Activated naive CD4-positive, alpha-beta T cell treated with Interleukin-2 at 50 U/mL for 16 hours (primary cell): ENCODE data around the gene COMMD1.
"Not testable (repeated sequence)": the region's sequence is repeated elsewhere in the genome, so short reads cannot be mapped to it uniquely, and the experiment has no call there.

Experiments used
- DNase-seq: peaks from one replicate; pipeline ENCODE4 v3.0.0-alpha.2; 2020

Gene COMMD1

DNA sequence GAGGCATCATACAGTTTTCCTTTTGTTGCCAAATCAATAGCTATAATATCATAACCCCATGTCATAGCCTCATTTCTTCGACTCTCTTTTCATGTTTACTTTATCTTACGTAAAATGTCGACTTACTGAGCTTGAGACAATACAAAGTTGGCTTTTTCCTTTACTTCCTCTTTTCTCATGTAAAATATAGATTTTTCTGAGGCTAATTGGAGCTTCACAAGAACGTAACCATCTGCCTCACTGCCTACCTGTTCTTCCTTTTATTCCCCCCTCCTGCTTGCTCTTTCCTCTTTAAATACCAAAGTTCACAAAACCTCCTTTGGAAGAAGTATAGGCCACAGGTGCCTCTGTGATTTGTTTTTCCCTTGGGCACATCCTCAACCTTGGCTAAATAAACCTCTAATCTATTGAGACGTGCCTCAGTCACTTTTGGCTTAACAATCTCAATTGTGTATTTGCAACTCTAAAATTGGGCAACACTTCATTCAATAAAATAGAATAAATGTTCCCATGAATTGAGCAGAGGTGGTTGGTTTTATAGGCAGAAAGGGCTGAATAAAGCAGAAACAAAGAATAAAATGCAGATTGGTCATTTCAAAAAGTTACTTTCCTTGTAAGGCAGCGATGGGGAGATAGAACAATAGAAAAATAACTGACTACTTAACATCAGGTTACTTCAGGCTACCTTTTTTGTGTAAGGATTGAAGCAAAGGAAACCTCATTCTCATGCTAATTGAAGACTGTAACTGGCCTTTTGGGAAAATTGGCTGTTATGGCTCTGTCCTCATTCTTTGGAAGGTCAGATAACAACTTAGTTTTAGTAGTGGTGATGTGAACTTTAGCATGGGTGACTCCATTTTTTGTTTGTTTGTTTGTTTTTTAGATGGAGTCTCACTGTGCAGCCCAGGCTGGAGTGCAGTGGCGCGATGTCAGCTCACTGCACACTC, 21.3 kb downstream of the COMMD1 start:
- DNase-seq = no peak

GRCh38 chr2:61928826-61929461, 23.5 kb downstream of the COMMD1 start:
- no peak for DNase-seq

DNA sequence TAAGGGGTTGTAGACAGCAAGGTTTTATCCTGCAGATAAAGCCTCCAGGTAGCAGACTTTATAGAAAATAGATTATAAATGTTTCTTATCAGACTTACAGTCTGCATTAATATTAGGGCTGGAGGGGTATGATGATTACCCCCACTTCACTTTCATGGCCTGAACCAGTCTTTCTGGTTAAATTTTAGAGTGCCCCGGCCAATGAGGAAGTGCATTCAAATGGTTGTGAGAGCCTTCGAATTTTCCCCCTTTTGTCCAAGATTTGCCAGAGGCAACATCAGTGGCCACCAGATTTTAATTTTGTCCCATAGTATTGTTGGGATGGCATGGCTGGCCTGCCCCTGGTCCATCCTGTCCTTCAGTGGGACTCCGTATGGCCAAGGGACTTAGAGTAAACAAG, 31.6 kb downstream of the COMMD1 start:
- DNase-seq = no peak

DNA sequence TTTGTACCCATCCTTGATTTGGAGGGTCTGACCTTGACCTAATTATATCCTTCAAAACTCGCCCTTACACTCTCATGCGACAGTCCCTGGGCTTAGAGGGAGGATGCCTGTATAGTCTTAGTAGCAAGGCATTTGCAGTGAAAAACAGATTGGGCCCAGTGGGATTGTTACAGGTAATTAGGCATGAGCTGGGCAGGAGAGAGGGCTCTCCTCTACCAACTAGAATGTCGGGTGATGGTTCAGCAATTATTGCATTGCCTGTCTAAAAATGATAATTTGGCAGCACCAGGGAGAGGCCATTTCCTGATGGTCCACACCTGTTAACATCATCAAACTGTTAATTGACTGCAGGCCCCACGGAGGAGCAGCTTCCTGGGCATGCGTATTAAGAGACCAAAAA, 32.4 kb downstream of the COMMD1 start:
- DNase-seq = no peak

- no peak for DNase-seq
These were observed 33.0 kb downstream of the COMMD1 start for GRCh38 chr2:61938511-61938910.

DNA sequence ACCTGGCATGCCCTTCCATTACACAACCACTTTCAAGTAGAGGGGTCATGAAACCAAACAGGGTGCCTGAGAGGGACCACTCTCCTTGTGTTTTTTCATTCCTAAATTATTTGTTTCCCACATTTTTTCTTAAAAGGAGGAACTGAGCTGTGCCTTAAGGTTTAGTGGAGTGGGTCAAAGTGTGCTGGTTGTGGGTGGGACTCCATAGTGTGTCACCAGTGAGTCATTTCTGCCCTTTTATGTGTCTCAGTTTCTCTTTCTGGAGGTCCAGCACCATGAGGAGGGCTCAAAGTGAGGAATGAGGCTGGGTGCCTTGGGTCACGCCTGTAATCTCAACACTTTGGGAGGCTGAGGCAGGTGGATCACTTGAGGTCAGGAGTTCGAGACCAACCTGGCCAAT, 37.8 kb downstream of the COMMD1 start:
- no peak for DNase-seq

GRCh38 chr2:61946666-61947065, 41.2 kb downstream of the COMMD1 start:
- no peak for DNase-seq

- DNase-seq = no peak
These were observed 43.4 kb downstream of the COMMD1 start for GRCh38 chr2:61948661-61949457.

DNA sequence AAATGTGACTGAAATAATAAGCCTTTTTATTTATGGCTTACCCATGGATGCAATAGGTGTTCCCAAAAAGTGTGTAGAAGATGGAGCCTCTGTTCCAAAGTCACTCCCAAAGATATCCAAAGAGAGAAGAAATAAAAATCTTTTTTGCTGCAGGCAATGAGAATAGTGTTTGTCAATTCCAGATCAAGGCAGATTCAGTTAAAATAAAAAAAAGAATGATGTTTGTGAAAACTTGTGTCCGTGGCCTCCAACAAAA, 43.9 kb downstream of the COMMD1 start:
- no peak for DNase-seq

- no peak for DNase-seq
These were observed 44.5 kb downstream of the COMMD1 start for GRCh38 chr2:61949714-61950560.

GRCh38 chr2:61950571-61951315, 45.3 kb downstream of the COMMD1 start:
- DNase-seq = no peak

- no peak for DNase-seq
These were observed 46.4 kb downstream of the COMMD1 start for GRCh38 chr2:61951881-61952280.

DNA sequence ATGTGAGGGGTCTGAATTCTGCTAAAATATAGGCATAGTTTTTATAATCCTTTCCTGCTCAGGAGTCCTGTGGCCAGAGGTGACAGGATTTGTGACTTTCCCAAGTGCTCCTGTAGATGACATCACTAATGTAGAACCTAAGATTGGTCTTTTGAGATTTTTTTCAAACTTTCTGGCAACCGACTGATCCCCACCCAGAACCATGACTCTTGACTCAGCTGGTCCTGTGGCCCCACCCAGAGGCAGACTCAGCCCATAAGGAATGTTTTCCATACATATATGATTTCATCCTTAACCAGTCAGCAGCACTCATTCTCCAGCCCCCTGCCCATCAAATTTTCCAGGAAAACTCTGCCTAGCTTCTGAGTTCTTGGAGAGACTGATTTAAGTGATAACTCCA, 46.8 kb downstream of the COMMD1 start:
- DNase-seq = no peak

- not testable (repeated sequence) for DNase-seq
These were observed 49.4 kb downstream of the COMMD1 start for GRCh38 chr2:61954856-61955255.

- DNase-seq = no peak
These were observed 54.2 kb downstream of the COMMD1 start for GRCh38 chr2:61959381-61960293.

DNA sequence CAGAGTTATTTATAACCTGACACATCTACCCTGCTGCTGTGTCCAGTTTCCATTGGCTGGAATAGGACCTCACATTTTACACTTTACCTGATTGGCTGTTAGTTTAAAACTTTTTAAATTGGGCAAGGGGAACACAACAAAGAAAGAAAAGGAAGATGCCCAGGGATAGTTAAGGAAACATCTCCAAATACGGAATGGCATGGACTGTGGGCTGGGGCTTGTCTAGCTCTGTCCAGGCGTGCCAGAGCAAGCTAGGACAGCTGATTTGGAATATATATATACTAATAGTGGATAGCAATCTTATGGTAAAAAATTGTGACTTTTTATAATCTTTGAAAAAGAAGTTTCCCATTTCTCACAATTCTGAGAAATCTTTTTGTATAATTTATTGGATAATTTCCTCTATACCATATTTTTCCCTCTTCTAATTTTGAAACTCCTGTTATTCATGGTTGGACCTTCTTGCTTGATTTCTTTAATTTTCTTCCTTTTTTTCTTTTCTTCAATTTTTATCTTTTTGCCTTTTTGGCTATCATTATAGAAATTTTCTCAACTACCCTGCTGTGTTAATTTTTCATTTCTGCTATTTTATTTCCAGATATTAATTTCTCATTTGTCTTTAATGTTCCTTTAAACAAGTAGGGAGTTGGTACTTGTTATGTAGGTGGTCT, 55.9 kb downstream of the COMMD1 start:
- DNase-seq = no peak

- DNase-seq = no peak
These were observed 56.9 kb downstream of the COMMD1 start for GRCh38 chr2:61962095-61962984.

DNA sequence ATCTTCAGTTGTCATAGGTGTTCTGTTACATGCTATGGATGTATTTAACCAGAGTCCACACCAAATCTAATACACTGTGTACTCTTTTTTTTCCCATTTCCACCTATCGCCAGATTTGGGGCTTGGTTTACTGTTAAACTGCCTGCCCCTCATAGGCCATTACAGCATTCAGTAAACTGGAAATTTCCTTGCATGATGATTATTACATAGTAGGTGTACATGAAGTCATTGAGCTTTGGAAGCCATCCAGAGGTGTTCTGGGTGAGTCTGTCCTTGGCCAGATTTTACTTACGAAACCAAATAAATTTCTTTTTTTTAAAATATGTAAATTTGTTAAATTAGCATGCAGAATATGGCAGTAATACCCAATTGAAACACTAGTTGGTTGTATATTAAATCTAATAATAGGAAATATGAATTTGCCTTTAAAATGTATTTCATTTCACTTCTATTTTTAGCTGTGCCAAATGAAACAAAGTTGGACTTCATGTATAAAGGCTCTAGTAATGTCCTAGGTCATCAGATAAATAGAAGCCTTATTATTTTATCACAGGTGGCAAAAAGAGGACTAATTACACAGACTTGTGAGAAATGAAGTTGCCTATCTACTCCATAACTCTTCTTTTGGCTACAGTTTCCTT, 60.7 kb downstream of the COMMD1 start:
- no peak for DNase-seq

- DNase-seq = no peak
These were observed 61.8 kb downstream of the COMMD1 start for GRCh38 chr2:61967262-61967661.
